Epithelial cell of proximal tubule (primary cell): ENCODE results near the gene ATF2. TPM values are rescaled to one million over a fixed set of nuclear protein-coding genes. Genes with fewer than 3 reads are reported as not detected.

Experiments
- DNase-seq: peaks from one replicate; pipeline ENCODE4 v3.0.0-alpha.2; 2011; ENCODE audit warnings: low read depth
- H3K4me3 ChIP-seq: 2 replicates; pipeline ENCODE4 v1.5.1; 2011; ENCODE audit warnings: low read depth, mild to moderate bottlenecking, low read length
- CTCF ChIP-seq: conservative IDR thresholded peaks from 2 replicates; pipeline ENCODE4 v1.5.1; 2012; ENCODE audit warnings: low read depth, mild to moderate bottlenecking, low read length
- total RNA-seq: library from RNA; depleted of rRNA; stranded (reverse); fragments of >200 nt; gene quantifications from 2 replicates; pipeline ENCODE4 v1.2.3, GENCODE V29; 2015

Gene ATF2
- total RNA-seq, 1 donor from 2014 or later = 47.5 TPM

- DNase-seq = no peak
- TF ChIP-seq CTCF = no peak
- peak overlapping the region; percentile 98 for H3K4me3 ChIP-seq
Measured at GRCh38 chr2:175166216-175166824, 1.7 kb downstream of the ATF2 start.

GRCh38 chr2:175164235-175164634 lies 3.8 kb downstream of the ATF2 start:
- H3K4me3 ChIP-seq = no peak overlapping the region
- no peak for TF ChIP-seq CTCF
- DNase-seq = no peak

- no peak for DNase-seq
- no peak overlapping the region for H3K4me3 ChIP-seq
- no peak for TF ChIP-seq CTCF
Measured at GRCh38 chr2:175158894-175159293, 9.1 kb downstream of the ATF2 start.

- no peak overlapping the region for H3K4me3 ChIP-seq
- DNase-seq = no peak
- no peak for TF ChIP-seq CTCF
Measured at GRCh38 chr2:175156534-175156933, 11.5 kb downstream of the ATF2 start.

- H3K4me3 ChIP-seq = no peak overlapping the region
- DNase-seq = no peak
- TF ChIP-seq CTCF = no peak
Measured at GRCh38 chr2:175154661-175155082, 13.3 kb downstream of the ATF2 start.

- no peak for TF ChIP-seq CTCF
- DNase-seq = no peak
Measured at GRCh38 chr2:175152242-175152641, 15.8 kb downstream of the ATF2 start.

GRCh38 chr2:175151791-175152190 lies 16.2 kb downstream of the ATF2 start:
- DNase-seq = no peak
- no peak for TF ChIP-seq CTCF

More at GRCh38 chr2:175152242-175152641, 15.8 kb downstream of the ATF2 start:
- no peak overlapping the region for H3K4me3 ChIP-seq

More at GRCh38 chr2:175151791-175152190, 16.2 kb downstream of the ATF2 start:
- H3K4me3 ChIP-seq = no peak overlapping the region
